ENCODE measurements around the gene CNIH3. TPM values are rescaled to one million over a fixed set of nuclear protein-coding genes. Genes with fewer than 3 reads are reported as not detected.

CNIH3 gene
- total and polyA plus RNA-seq, 2 donors (not counting 1 experiment from before 2014, with no cell fraction given) = 3.7 to 28.1 TPM

- no peaks in the 10 kb centered on the region for H3K4me1 ChIP-seq (ENCODE audit: control insufficient read depth, extremely low read depth, insufficient read depth, low read length)
- DNase-seq (ENCODE audit: low read depth in 2 of 2) = no peak
- H4K20me1 ChIP-seq (ENCODE audit: control insufficient read depth, extremely low read depth, insufficient read depth, low read length) = no peaks in the 10 kb centered on the region
- no peaks in the 10 kb centered on the region for H3K27me3 ChIP-seq (ENCODE audit: control insufficient read depth, insufficient read depth, low read length)
- no peaks in the 10 kb centered on the region for H3K79me2 ChIP-seq (ENCODE audit: control insufficient read depth, insufficient read depth, low read length)
- no peak overlapping the region for H3K9ac ChIP-seq (ENCODE audit: insufficient read depth, low read length)
- H2AFZ ChIP-seq (ENCODE audit: low read length) = no peak overlapping the region
- no peaks in the 10 kb centered on the region for H3K36me3 ChIP-seq (ENCODE audit: control insufficient read depth, insufficient read depth, low read length)
- no peak for TF ChIP-seq CTCF (conservative IDR thresholded peaks at IDR 0.05 in 1 of 2, IDR thresholded peaks at IDR 0.05 in 1 of 2; ENCODE audit: low read depth in 1 of 2, low read length in 2 of 2)
- no peak for TF ChIP-seq EZH2 (IDR thresholded peaks at IDR 0.05; ENCODE audit: low read length, missing control alignments)
- no peak overlapping the region for H3K4me2 ChIP-seq (ENCODE audit: extremely low read depth, insufficient read depth, low read length)
- H3K4me3 ChIP-seq (replicated peaks in 1 of 4; ENCODE audit: control extremely low read depth in 1 of 4, insufficient read depth in 1 of 4, low read depth in 3 of 4, low read length in 4 of 4) = no peak overlapping the region
- no peak overlapping the region for H3K27ac ChIP-seq (ENCODE audit: insufficient read depth, low read length)
- H3K9me3 ChIP-seq (ENCODE audit: control insufficient read depth, insufficient read depth, low read depth, low read length) = no peaks in the 10 kb centered on the region
Observed at GRCh38 chr1:224759135-224759534, 143.0 kb downstream of the CNIH3 start.

GRCh38 chr1:224759681-224760091 lies 143.6 kb downstream of the CNIH3 start:
- H3K4me3 ChIP-seq (replicated peaks in 1 of 4; ENCODE audit: control extremely low read depth in 1 of 4, insufficient read depth in 1 of 4, low read depth in 3 of 4, low read length in 4 of 4) = no peak overlapping the region
- H3K4me2 ChIP-seq (ENCODE audit: extremely low read depth, insufficient read depth, low read length) = no peak overlapping the region
- H3K27ac ChIP-seq (ENCODE audit: insufficient read depth, low read length) = no peak overlapping the region
- H3K36me3 ChIP-seq (ENCODE audit: control insufficient read depth, insufficient read depth, low read length) = no peaks in the 10 kb centered on the region
- no peaks in the 10 kb centered on the region for H3K79me2 ChIP-seq (ENCODE audit: control insufficient read depth, insufficient read depth, low read length)
- H3K9me3 ChIP-seq (ENCODE audit: control insufficient read depth, insufficient read depth, low read depth, low read length) = no peaks in the 10 kb centered on the region
- H3K4me1 ChIP-seq (ENCODE audit: control insufficient read depth, extremely low read depth, insufficient read depth, low read length) = no peaks in the 10 kb centered on the region
- no peak overlapping the region for H2AFZ ChIP-seq (ENCODE audit: low read length)
- H3K9ac ChIP-seq (ENCODE audit: insufficient read depth, low read length) = no peak overlapping the region
- no peak for TF ChIP-seq CTCF (conservative IDR thresholded peaks at IDR 0.05 in 1 of 2, IDR thresholded peaks at IDR 0.05 in 1 of 2; ENCODE audit: low read depth in 1 of 2, low read length in 2 of 2)
- no peak for TF ChIP-seq EZH2 (IDR thresholded peaks at IDR 0.05; ENCODE audit: low read length, missing control alignments)
- no peaks in the 10 kb centered on the region for H4K20me1 ChIP-seq (ENCODE audit: control insufficient read depth, extremely low read depth, insufficient read depth, low read length)
- H3K27me3 ChIP-seq (ENCODE audit: control insufficient read depth, insufficient read depth, low read length) = no peaks in the 10 kb centered on the region
- no peak for DNase-seq (ENCODE audit: low read depth in 2 of 2)

- no peaks in the 10 kb centered on the region for H3K36me3 ChIP-seq (ENCODE audit: control insufficient read depth, insufficient read depth, low read length)
- no peak overlapping the region for H3K9ac ChIP-seq (ENCODE audit: insufficient read depth, low read length)
- H2AFZ ChIP-seq (ENCODE audit: low read length) = no peak overlapping the region
- TF ChIP-seq EZH2 (IDR thresholded peaks at IDR 0.05; ENCODE audit: low read length, missing control alignments) = no peak
- no peak for TF ChIP-seq CTCF (conservative IDR thresholded peaks at IDR 0.05 in 1 of 2, IDR thresholded peaks at IDR 0.05 in 1 of 2; ENCODE audit: low read depth in 1 of 2, low read length in 2 of 2)
- H3K79me2 ChIP-seq (ENCODE audit: control insufficient read depth, insufficient read depth, low read length) = no peaks in the 10 kb centered on the region
- no peak overlapping the region for H3K27ac ChIP-seq (ENCODE audit: insufficient read depth, low read length)
- no peaks in the 10 kb centered on the region for H3K9me3 ChIP-seq (ENCODE audit: control insufficient read depth, insufficient read depth, low read depth, low read length)
- H3K4me1 ChIP-seq (ENCODE audit: control insufficient read depth, extremely low read depth, insufficient read depth, low read length) = no peaks in the 10 kb centered on the region
- no peak overlapping the region for H3K4me3 ChIP-seq (replicated peaks in 1 of 4; ENCODE audit: control extremely low read depth in 1 of 4, insufficient read depth in 1 of 4, low read depth in 3 of 4, low read length in 4 of 4)
- no peaks in the 10 kb centered on the region for H4K20me1 ChIP-seq (ENCODE audit: control insufficient read depth, extremely low read depth, insufficient read depth, low read length)
- no peak for DNase-seq (ENCODE audit: low read depth in 2 of 2)
- H3K4me2 ChIP-seq (ENCODE audit: extremely low read depth, insufficient read depth, low read length) = no peak overlapping the region
- no peaks in the 10 kb centered on the region for H3K27me3 ChIP-seq (ENCODE audit: control insufficient read depth, insufficient read depth, low read length)
Observed at GRCh38 chr1:224760163-224760562, 144.0 kb downstream of the CNIH3 start.

All from fibroblast of lung (primary cell).